Coronary artery (tissue), 2 donors: ENCODE results near the gene SEMA3A.

ENCODE experiments used
- DNase-seq: peaks from one replicate; pipeline ENCODE4 v3.0.0-alpha.2; 2017; ENCODE audit warnings: low spot score
- H3K27ac ChIP-seq, 2 donors: fragments of 200-600 bp; sonication (generic); one replicate each; pipeline ENCODE4 v1.5.1; 2016 to 2019
- H3K4me3 ChIP-seq: fragments of 200-600 bp; sonication (generic); 2 replicates; pipeline ENCODE4 v1.5.1; 2016; ENCODE audit warnings: mild to moderate bottlenecking, moderate library complexity
- CTCF ChIP-seq: fragments of 200-600 bp; sonication (generic); IDR thresholded peaks from one replicate; pipeline ENCODE4 v1.5.1; 2019; ENCODE audit warnings: antibody characterized with exemption

Gene SEMA3A

DNA sequence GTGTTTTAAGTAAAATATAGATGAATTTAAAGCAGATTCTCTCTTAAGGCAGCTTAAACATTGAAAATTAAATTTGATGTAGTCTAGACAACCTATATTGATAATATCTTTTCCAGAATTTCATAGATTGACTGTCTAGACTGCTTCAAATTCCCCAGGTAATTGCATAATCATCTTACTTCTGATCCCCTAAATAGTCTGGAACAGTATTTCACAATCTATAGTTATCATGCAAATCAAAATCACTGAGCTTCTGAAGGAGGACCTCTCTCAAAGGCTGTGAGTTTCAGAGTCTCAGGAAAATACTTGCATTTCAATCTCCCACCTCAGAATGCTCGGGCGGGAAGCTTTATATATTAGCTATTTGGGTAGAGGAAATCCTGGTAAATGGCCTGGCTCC lies 87.3 kb downstream of the SEMA3A start:
- DNase-seq: no peak
- no peak for TF ChIP-seq CTCF
- Histone ChIP-seq H3K27ac (no peak overlapping the region), H3K4me3 (no peak overlapping the region)

- Histone ChIP-seq H3K27ac (no peak overlapping the region), H3K4me3 (no peak overlapping the region)
- DNase-seq: no peak
- no peak for TF ChIP-seq CTCF
Measured at GRCh38 chr7:84106291-84106690, 88.3 kb downstream of the SEMA3A start.

DNA sequence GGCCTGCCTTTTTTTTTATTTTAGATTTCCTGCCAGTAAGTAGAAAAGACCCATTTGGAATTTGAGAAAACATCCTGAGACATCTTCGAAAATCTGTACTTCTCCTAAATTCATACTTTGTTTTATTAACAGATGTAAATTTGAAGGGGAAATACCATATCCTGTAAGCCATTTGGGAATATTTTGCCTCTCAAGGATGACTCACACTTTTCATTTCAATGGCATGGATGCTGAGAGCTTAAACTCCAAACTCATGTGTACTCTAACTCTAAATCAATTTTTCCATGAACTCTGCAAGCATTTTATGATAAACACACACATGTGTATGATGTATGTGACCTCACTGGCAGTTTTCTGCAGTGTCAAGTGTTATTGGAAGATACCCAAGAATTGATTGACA lies 89.0 kb downstream of the SEMA3A start:
- H3K4me3 ChIP-seq: no peak overlapping the region
- DNase-seq: no peak
- TF ChIP-seq CTCF: no peak
- no peak overlapping the region for H3K27ac ChIP-seq

- H3K27ac ChIP-seq: no peak overlapping the region
- TF ChIP-seq CTCF: no peak
- no peak for DNase-seq
- H3K4me3 ChIP-seq: no peak overlapping the region
Measured at GRCh38 chr7:84104826-84105225, 89.8 kb downstream of the SEMA3A start.

DNA sequence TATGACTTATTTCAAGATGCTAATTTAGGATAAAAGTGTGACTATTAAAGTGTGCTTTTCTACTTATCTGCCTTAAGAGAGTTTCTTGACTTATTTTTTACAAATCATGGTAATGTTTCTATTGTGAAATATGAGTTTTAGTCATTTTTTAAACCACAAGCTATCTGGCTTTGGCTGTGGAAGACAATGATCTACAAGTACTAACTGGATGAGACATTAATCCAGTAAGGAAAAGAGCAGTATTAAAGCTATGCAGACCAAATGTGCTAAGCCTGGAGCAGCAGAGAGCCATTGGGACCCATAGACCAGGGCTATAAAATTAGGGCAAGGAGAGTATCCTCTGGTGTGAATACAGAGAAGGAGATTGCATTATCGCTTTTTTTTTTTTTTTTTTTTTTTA lies 92.4 kb downstream of the SEMA3A start:
- no peak for DNase-seq
- H3K27ac ChIP-seq: no peak overlapping the region
- no peak overlapping the region for H3K4me3 ChIP-seq
- TF ChIP-seq CTCF: no peak

GRCh38 chr7:84100866-84101265 lies 93.7 kb downstream of the SEMA3A start:
- Histone ChIP-seq H3K4me3 (no peak overlapping the region), H3K27ac (no peak overlapping the region)
- no peak for DNase-seq
- no peak for TF ChIP-seq CTCF

DNA sequence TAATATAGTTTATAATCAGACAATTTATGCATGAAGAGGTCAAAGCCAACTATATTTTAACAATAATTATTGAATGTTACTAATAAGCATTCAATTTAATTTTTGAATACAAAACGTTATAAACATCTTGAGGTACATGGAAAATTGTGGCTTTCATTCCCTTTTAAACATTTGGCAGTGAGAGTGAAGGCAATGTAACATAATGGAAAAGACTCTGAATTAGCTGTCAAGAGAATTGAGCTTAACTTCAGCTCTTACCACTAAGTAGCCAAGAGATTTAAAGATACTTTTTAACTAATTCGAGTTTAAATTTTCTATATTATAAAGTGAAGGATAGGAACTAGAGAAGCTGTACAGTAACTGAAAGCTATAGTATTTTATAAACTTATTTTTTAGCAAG lies 98.6 kb downstream of the SEMA3A start:
- no peak overlapping the region for H3K27ac ChIP-seq
- H3K4me3 ChIP-seq: no peak overlapping the region
- no peak for DNase-seq
- no peak for TF ChIP-seq CTCF
